Myocyte (in vitro differentiated cells): ENCODE data around the gene OR13C5. TPM values are rescaled to one million over a fixed set of nuclear protein-coding genes. Genes with fewer than 3 reads are reported as not detected.
"Not testable (repeated sequence)": the region's sequence is repeated elsewhere in the genome, so short reads cannot be mapped to it uniquely, and the experiment has no call there.

Experiments
- DNase-seq: peaks from one replicate; pipeline ENCODE4 v3.0.0-alpha.2; 2012; ENCODE audit warnings: low read depth
- polyA plus RNA-seq: library from polyadenylated mRNA; unstranded; fragments of >200 nt; gene quantifications from one replicate; pipeline ENCODE4 v1.2.1, GENCODE V29; 2012; ENCODE audit warnings: missing spikeins
- total RNA-seq: library from RNA; depleted of rRNA; stranded (reverse); fragments of >200 nt; gene quantifications from 2 replicates; pipeline ENCODE4 v1.2.3, GENCODE V29; 2014

The OR13C5 gene, protein sequence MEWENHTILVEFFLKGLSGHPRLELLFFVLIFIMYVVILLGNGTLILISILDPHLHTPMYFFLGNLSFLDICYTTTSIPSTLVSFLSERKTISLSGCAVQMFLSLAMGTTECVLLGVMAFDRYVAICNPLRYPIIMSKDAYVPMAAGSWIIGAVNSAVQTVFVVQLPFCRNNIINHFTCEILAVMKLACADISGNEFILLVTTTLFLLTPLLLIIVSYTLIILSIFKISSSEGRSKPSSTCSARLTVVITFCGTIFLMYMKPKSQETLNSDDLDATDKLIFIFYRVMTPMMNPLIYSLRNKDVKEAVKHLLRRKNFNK
- not detected in 2 replicates for total RNA-seq
- not detected for polyA plus RNA-seq

GRCh38 chr9:104599313-104599712 lies at the start of gene OR13C5:
Gene OR13C5 (minus strand): TSS chr9:104599413. CDS start chr9:104599413, 0 bp downstream.
- not testable (repeated sequence) for DNase-seq

GRCh38 chr9:104635456-104635855 lies 36.2 kb upstream of the OR13C5 start:
- no peak for DNase-seq

DNA sequence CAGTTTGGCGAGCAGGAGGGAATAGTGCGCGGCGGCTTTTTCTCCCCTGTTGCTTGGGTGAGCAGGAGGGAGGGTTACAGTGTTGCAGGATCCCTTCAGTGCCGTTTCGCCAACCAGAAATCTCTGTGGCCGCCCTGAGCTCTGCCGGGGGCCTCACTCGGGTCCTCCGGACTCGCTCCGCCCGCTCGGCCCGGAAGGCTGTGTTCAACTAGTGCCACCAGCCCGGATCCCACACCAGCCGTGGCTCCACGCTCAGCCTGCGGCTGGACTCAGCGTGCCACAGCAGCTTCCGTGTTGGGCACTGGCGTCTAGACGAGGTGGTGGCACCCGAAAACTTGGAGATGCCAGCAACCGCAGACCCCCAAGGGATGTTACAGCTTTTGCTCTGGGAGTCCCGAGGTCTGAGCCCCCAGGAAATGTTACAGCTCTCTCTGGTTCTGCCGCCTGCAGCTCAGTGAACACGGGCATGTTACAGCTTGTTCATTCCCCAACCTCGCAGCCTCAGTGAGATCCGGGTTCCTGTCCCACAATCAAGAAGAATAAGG lies 34.8 kb upstream of the OR13C5 start:
- DNase-seq, result no peak

DNA sequence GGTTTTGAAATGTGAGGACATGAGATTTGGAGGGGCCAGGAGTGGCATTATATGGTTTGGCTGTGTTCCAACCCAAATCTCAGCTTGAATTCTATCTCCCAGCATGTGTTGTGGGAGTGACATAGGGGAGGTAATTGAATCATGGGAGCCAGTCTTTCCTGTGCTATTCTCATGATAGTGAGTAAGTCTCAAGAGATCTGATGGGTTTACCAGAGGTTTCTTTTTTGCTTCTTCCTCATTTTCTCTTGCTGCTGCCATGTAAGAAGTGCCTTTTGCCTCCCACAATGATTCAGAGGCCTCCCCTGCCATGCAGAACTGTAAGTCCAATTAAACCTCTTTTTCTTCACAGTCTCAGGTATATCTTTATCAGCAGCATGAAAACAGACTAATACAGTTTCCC lies 26.8 kb upstream of the OR13C5 start:
- peak; percentile 1 for DNase-seq

- DNase-seq, result no peak
Measured at GRCh38 chr9:104618104-104618503, 18.9 kb upstream of the OR13C5 start, which contains the start of gene OR13C9. Gene OR13C9 (minus strand): TSS chr9:104618204. CDS start chr9:104618204, 0 bp downstream.

DNA sequence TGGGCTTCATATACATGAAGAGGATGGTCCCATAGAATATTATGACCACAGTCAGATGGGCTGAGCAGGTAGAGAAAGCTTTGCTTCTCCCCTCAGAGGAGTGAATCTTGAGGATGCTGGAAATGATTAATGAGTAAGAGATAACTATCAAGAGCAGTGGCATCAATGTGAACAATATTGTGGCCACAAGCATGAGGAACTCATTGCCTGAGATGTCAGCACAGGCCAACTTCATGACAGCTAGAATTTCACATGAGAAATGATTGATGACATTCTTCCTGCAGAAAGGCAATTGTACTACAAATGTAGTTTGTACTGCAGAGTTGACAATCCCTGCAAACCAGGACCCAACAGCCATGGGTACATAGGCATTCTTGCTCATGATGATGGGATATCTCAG lies 18.2 kb upstream of the OR13C5 start:
- no peak for DNase-seq

DNA sequence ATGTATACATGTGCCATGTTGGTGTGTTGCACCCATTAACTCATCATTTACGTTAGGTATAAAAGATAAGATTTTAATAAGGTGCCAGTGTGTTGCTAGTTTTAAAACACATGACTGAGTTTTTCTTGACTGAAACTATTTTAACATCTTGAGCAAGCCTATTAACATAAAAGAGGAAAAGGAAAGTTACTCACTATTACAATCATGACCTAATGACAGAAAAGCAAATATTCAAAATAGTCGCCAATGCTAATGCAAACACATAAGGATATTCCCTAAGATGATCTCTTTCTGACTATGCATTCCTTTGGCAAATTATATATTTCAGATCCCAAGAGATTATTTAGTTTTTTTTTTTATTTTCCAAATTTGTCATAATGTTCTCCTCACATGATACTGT lies 12.0 kb upstream of the OR13C5 start:
- DNase-seq, result no peak

- peak; percentile 9 for DNase-seq
Measured at GRCh38 chr9:104608336-104608735, 9.1 kb upstream of the OR13C5 start.

GRCh38 chr9:104606152-104606551 lies 6.9 kb upstream of the OR13C5 start:
- no peak for DNase-seq

DNA sequence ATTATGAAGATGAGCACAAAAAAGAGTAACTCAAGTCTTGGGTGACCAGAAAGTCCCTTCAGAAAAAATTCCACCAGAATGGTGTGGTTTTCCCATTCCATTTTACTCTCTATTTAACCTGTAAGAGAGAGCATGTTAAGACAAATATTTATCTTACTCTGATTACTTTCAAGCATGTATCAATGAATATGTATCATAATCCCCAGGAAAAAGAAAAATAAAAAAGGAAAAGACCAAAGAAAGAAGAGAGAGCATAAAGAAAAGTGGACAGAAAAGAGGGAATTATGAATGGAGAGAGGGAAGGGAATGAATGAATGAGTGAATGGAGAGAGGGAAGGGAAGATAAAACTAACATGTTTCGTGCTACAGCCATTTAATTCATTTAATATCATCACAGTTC lies 6.3 kb upstream of the OR13C5 start, which contains the start of gene OR13C2:
Gene OR13C2 (minus strand): TSS at position 101 of the 400 bp plus-strand sequence. CDS start 0 bp downstream, at position 101.
- DNase-seq, result not testable (repeated sequence)

DNA sequence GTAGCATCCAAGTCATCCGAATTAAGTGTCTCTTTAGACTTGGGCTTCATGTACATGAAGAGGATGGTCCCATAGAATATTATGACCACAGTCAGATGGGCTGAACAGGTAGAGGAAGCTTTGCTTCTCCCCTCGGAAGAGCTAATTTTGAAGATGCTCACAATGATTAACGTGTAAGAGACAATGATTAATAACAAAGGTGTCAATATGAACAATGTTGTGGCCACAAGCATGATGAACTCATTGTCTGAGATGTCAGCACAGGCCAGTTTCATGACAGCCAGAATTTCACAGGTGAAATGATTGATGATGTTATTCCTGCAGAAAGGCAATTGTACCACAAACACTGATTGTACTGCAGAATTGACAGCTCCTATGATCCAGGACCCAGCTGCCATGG lies 5.6 kb upstream of the OR13C5 start:
- no peak for DNase-seq

- DNase-seq, result not testable (repeated sequence)
Measured at GRCh38 chr9:104598749-104599148, 464 bp downstream of the OR13C5 start.

GRCh38 chr9:104589626-104590025 lies 9.6 kb downstream of the OR13C5 start:
- DNase-seq, result no peak

- DNase-seq, result peak; percentile 10
Measured at GRCh38 chr9:104586496-104587180, 12.6 kb downstream of the OR13C5 start.

DNA sequence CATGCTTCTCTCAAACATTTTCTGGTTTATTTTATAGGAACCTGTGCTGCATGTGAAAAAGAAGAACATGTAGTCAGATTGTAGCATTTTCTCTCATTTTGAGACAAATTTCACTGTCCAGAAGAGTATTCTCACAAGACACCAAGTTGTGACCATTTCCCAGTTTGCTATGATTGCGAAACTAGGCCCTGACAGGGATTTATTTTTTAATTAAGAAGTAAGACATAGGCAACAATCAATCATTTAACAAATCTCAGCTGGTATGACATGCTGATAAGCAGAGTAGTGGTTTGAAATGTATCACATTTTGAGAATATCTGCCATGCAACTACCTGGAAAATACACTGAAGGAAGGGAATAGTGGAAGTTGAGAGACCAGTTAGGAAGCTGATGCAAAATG lies 18.7 kb downstream of the OR13C5 start:
- DNase-seq, result no peak

- DNase-seq, result no peak
Measured at GRCh38 chr9:104577263-104577662, 21.9 kb downstream of the OR13C5 start.

DNA sequence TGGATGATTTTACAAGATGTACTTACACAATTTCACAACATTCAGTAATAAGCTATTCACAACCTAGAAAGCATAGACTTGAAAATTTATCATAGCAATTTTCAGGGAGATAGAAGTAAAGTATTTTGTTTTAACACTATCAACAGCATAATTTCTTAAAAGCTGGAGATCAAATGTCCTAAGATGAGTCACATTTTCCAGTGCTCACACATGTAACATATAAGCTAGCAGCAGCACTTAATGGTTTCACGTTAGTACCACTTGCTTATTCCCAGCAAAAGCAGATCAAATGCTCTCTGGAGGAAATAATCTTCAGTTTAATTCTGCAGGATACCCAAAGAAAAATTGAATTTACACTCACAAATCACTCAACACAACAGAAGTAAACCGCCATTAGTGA lies 23.8 kb downstream of the OR13C5 start:
- peak; percentile 1 for DNase-seq

GRCh38 chr9:104572612-104573011 lies 26.6 kb downstream of the OR13C5 start:
- no peak for DNase-seq

DNA sequence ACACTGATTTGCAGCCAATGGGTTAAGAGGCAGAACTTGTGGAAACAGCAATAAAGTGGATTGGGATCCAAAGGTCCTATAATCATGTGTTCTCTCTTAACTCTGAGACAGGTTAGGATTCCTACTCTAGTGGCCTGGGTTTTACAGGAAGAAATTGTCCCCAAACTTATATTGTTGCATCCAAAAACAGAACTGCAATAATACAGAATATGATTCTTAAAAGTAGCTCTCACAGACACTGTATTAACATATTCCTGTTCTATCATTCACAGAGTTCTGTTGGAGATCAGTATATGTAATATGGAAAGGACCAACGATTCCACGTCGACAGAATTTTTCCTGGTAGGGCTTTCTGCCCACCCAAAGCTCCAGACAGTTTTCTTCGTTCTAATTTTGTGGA lies 30.3 kb downstream of the OR13C5 start, which contains the start of gene OR13C8:
Gene OR13C8 (plus strand): TSS at position 301 of the 400 bp plus-strand sequence. CDS start 0 bp downstream, at position 301.
- no peak for DNase-seq

DNA sequence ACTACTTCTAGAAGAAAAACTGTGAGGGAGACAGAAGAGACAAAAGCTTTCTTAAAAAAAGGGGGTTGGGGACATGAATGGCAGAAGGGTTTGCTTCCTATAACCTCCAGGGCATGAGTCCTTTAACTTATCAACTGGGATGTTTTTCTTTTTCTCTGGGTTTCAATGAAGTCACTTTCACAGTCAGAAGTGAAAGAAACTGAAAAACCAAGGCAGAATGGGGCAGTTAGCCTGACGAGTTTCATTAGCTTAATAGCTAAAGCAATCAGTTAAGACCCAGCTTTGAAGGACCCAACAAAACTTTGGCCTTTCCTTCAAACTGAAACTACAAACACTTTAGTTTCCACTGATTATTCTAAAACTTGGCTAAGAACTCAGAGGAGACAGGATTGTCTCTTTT lies 34.9 kb downstream of the OR13C5 start:
- DNase-seq, result no peak

DNA sequence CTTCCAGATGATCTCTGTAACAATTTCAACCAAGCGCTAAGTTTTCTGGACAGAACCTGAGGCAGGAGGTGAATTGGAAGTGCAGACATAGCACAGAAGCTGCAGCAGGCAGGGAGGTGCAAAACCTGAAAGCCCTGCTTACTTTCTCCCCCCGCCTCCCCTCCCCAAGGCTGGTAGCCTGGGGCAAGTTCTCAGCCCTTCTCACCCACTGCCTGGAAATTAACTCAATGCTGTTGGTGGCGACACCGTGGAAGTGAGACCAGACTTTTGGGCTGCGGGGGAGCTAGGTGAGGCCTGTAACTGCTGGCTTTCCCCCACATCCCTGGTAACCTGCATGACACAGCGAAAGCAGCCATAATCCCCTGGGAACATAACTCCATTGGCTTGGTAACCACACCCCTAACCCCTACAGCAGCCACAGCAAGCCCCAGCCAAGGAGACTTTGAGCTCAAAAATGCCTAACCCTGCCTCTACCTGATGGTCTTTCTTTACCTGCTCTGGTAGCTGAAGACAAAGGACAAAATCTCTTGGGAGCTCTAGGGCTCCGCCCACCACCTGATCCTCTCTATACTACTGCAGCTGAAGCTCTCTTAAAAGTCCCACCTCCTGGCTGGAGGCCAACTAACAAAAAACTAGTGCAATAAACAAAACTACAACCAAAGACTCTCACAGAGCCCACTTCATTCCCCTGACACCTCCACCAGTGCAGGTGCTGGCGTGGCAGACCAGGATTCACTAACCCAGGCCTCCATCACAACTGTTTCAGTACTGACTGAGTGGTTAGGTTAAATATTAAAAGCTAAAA lies 42.2 kb downstream of the OR13C5 start:
- no peak for DNase-seq
